HCT116 (cell line): Measurements from ENCODE around the gene P2RY4. TPM values are rescaled to one million over a fixed set of nuclear protein-coding genes. Genes with fewer than 3 reads are reported as not detected.

Source experiments
- ATAC-seq: fragments of 200-7000 bp; cut with Tn5 transposase; 2 replicates; pipeline ENCODE4 v1.9.1; 2020; ENCODE audit warnings: mild to moderate bottlenecking, moderate library complexity
- BruUV-seq: library from RNA; stranded (reverse); fragments of 400-500 nt; replicated peaks from 2 replicates; lab custom pipeline; 2021; lab: Mats Ljungman, UMichigan
- CTCF ChIA-PET: fragments of 300-600 bp; sonication (Branson Sonifier 250); formaldehyde crosslinking; loops from one replicate; lab custom pipeline; 2021; ENCODE audit warnings: antibody characterized with exemption; lab: Charles Lee
- POLR2A ChIA-PET: fragments of 300-600, 350-600 bp; sonication (Branson Sonifier 250); formaldehyde crosslinking; loops from one replicate; lab custom pipeline; 2021; ENCODE audit warnings: antibody characterized with exemption; lab: Charles Lee
- RAD21 ChIA-PET, 2 experiments: fragments of 300-600 bp; sonication (Branson Sonifier 250); formaldehyde crosslinking; loops; one replicate each; lab custom pipeline; 2023; ENCODE audit warnings: low total read pairs in 2 of 2; ENCODE audit not compliant: uncharacterized antibody in 2 of 2, unreplicated experiment in 2 of 2, low non-redundant PET in 1 of 2; lab: Charles Lee
- DNase-seq: peaks from one replicate; pipeline ENCODE4 v3.0.0-alpha.2; 2010; ENCODE audit warnings: low read depth, low spot score
- H2AFZ ChIP-seq: fragments of 200-600 bp; shearing (Covaris generic), sonication (generic); 2 replicates; pipeline ENCODE4 v1.6.1; 2017; ENCODE audit warnings: low read depth, mixed run types, mixed read lengths, antibody characterized with exemption, low read length; ENCODE audit not compliant: poor library complexity, severe bottlenecking
- H3K27ac ChIP-seq: 2 replicates; pipeline ENCODE4 v1.5.1; 2012; ENCODE audit warnings: low read depth, low read length
- H3K27me3 ChIP-seq: fragments of 200-600 bp; sonication (generic); 2 replicates; pipeline ENCODE4 v1.6.1; 2016; ENCODE audit warnings: mixed run types, low read length, mixed read lengths; ENCODE audit not compliant: insufficient read depth
- H3K36me3 ChIP-seq, 2 experiments: fragments of 200-500 bp in 1 of 2; fragments of 200-600 bp in 1 of 2; sonication (Bioruptor generic) in 1 of 2; sonication (generic) in 1 of 2; 2 replicates each; pipeline versions ENCODE4 v1.5.1 to v1.6.1; 2014 to 2016; ENCODE audit warnings: low read length in 2 of 2, inconsistent platforms in 1 of 2, mixed read lengths in 1 of 2, mixed run types in 1 of 2; ENCODE audit not compliant: insufficient read depth in 2 of 2, control insufficient read depth in 1 of 2
- H3K4me1 ChIP-seq, 2 experiments: fragments of 200-600 bp in 1 of 2; sonication (generic) in 1 of 2; 2 replicates each; pipeline versions ENCODE4 v1.5.1 to v1.6.1; 2012 to 2017; ENCODE audit warnings: low read length in 2 of 2, inconsistent platforms in 1 of 2, mild to moderate bottlenecking in 1 of 2, mixed read lengths in 1 of 2, mixed run types in 1 of 2, moderate library complexity in 1 of 2; ENCODE audit not compliant: insufficient read depth in 2 of 2, control insufficient read depth in 1 of 2
- H3K4me2 ChIP-seq: fragments of 200-600 bp; sonication (generic); 2 replicates; pipeline ENCODE4 v1.6.1; 2017; ENCODE audit warnings: mixed run types, low read length, mixed read lengths
- H3K4me3 ChIP-seq, 2 experiments: fragments of 200-600 bp in 1 of 2; sonication (generic) in 1 of 2; replicated peaks in 1 of 2; 2 replicates each; pipeline ENCODE4 v1.5.1; 2011 to 2016; ENCODE audit warnings: low read length in 2 of 2, control low read depth in 1 of 2, low read depth in 1 of 2, mild to moderate bottlenecking in 1 of 2, mixed read lengths in 1 of 2, mixed run types in 1 of 2
- H3K79me2 ChIP-seq: fragments of 200-600 bp; sonication (generic); 2 replicates; pipeline ENCODE4 v1.6.1; 2017; ENCODE audit warnings: mild to moderate bottlenecking, mixed run types, low read length, moderate library complexity, mixed read lengths; ENCODE audit not compliant: insufficient read depth
- H3K9ac ChIP-seq: fragments of 200-600 bp; sonication (generic); 2 replicates; pipeline ENCODE4 v1.6.1; 2016; ENCODE audit warnings: low read length, mixed read lengths
- H3K9me2 ChIP-seq: fragments of 200-600 bp; sonication (generic), shearing (Covaris generic); 2 replicates; pipeline ENCODE4 v1.6.1; 2017; ENCODE audit warnings: mixed run types, mild to moderate bottlenecking, moderate library complexity; ENCODE audit not compliant: insufficient read depth
- H3K9me3 ChIP-seq, 2 experiments: fragments of 200-500 bp in 1 of 2; fragments of 200-600 bp in 1 of 2; sonication (Bioruptor generic) in 1 of 2; sonication (generic) in 1 of 2; 2 replicates each; pipeline ENCODE4 v1.6.1; 2014 to 2017; ENCODE audit warnings: low read length in 2 of 2, mixed read lengths in 2 of 2, inconsistent platforms in 1 of 2, low read depth in 1 of 2, mild to moderate bottlenecking in 1 of 2, mixed run types in 1 of 2, moderate library complexity in 1 of 2; ENCODE audit not compliant: control insufficient read depth in 1 of 2, insufficient read depth in 1 of 2
- H4K20me1 ChIP-seq: fragments of 200-600 bp; sonication (generic), shearing (Covaris generic); 2 replicates; pipeline ENCODE4 v1.6.1; 2017; ENCODE audit warnings: mixed run types, mild to moderate bottlenecking, moderate library complexity; ENCODE audit not compliant: insufficient read depth
- EGR1 ChIP-seq: IDR thresholded peaks from 2 replicates; pipeline ENCODE4 v1.6.1; 2012; ENCODE audit warnings: low read depth
- ELF1 ChIP-seq: IDR thresholded peaks from 2 replicates; pipeline ENCODE4 v1.6.1; 2012; ENCODE audit warnings: low read depth, borderline replicate concordance
- FOSL1 ChIP-seq: IDR thresholded peaks from 2 replicates; pipeline ENCODE4 v1.6.1; 2012; ENCODE audit warnings: low read depth
- POLR2A ChIP-seq: IDR thresholded peaks from 2 replicates; pipeline ENCODE4 v1.7.0; 2011; ENCODE audit warnings: borderline replicate concordance; ENCODE audit not compliant: insufficient read depth, insufficient read length; ENCODE audit errors: extremely low read depth
- TCF7L2 ChIP-seq: IDR thresholded peaks from 2 replicates; pipeline ENCODE4 v1.7.0; 2011; ENCODE audit warnings: borderline replicate concordance, inconsistent platforms; ENCODE audit not compliant: insufficient read depth, insufficient read length; ENCODE audit errors: extremely low read depth
- YY1 ChIP-seq: IDR thresholded peaks from 2 replicates; pipeline ENCODE4 v1.6.1; 2011; ENCODE audit warnings: low read length, low read depth, moderate library complexity, mild to moderate bottlenecking; ENCODE audit not compliant: insufficient replicate concordance; ENCODE audit errors: extremely low read depth
- ZNF274 ChIP-seq: fragments of 200-500 bp; sonication (Bioruptor generic); IDR thresholded peaks from 2 replicates; pipeline ENCODE4 v1.6.1; 2014; ENCODE audit warnings: mild to moderate bottlenecking, low read depth, low read length, inconsistent platforms
- intact Hi-C: fragments of 100-400 bp; cut with micrococcal nuclease; formaldehyde crosslinking; loops from 2 replicates; pipeline ENCODE4 v1.10.0; 2022
- total RNA-seq: library from RNA; stranded (reverse); gene quantifications from one replicate; pipeline ENCODE4 v1.2.1, GENCODE V29; 2021; ENCODE audit not compliant: unreplicated experiment
- TF ChIP-seq, protein P1 (sequence below): IDR thresholded peaks from 2 replicates; pipeline ENCODE4 v1.6.1; 2012; ENCODE audit warnings: low read depth
- TF ChIP-seq, protein P2 (sequence below): IDR thresholded peaks from 2 replicates; pipeline ENCODE4 v1.6.1; 2012

The P2RY4 gene
- total RNA-seq, 1 experiment from 2014 or later: not detected

DNA sequence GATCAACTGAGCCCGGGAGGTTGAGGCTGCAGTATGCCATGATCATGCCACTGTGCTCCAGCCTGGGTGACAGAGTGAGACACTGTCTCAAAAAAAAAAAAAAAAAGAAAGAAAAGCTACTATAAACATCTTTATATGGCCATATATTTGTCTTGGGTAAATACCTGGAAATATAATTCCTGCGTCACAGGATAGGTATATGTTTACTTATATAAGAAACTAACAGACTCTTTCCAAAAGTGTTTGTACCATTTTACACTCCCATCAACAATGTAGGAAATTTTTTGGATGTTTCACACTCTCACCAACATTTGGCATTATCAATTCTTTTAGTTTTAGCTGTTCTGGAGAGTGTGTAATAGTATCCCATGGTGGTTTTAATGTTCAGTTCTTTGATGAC lies 12.8 kb downstream of the P2RY4 start:
- H3K79me2 ChIP-seq: no peaks in the 10 kb centered on the region
- ATAC-seq (no peak), DNase-seq (no peak)
- TF ChIP-seq ELF1: no peak
- TF ChIP-seq, protein P1, sequence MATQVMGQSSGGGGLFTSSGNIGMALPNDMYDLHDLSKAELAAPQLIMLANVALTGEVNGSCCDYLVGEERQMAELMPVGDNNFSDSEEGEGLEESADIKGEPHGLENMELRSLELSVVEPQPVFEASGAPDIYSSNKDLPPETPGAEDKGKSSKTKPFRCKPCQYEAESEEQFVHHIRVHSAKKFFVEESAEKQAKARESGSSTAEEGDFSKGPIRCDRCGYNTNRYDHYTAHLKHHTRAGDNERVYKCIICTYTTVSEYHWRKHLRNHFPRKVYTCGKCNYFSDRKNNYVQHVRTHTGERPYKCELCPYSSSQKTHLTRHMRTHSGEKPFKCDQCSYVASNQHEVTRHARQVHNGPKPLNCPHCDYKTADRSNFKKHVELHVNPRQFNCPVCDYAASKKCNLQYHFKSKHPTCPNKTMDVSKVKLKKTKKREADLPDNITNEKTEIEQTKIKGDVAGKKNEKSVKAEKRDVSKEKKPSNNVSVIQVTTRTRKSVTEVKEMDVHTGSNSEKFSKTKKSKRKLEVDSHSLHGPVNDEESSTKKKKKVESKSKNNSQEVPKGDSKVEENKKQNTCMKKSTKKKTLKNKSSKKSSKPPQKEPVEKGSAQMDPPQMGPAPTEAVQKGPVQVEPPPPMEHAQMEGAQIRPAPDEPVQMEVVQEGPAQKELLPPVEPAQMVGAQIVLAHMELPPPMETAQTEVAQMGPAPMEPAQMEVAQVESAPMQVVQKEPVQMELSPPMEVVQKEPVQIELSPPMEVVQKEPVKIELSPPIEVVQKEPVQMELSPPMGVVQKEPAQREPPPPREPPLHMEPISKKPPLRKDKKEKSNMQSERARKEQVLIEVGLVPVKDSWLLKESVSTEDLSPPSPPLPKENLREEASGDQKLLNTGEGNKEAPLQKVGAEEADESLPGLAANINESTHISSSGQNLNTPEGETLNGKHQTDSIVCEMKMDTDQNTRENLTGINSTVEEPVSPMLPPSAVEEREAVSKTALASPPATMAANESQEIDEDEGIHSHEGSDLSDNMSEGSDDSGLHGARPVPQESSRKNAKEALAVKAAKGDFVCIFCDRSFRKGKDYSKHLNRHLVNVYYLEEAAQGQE: no peak
- no peak for TF ChIP-seq ZNF274
- no peak for TF ChIP-seq EGR1
- no peak for TF ChIP-seq FOSL1
- TF ChIP-seq YY1: no peak
- TF ChIP-seq POLR2A: no peak
- TF ChIP-seq, protein P2, sequence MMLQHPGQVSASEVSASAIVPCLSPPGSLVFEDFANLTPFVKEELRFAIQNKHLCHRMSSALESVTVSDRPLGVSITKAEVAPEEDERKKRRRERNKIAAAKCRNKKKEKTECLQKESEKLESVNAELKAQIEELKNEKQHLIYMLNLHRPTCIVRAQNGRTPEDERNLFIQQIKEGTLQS: no peak
- no peak for TF ChIP-seq TCF7L2
- H3K27ac ChIP-seq: no peak overlapping the region
- no peaks in the 10 kb centered on the region for H3K9me3 ChIP-seq
- no peaks in the 10 kb centered on the region for H3K36me3 ChIP-seq
- H3K4me2 ChIP-seq: no peak overlapping the region
- ChIA-PET CTCF (no interaction called here), POLR2A (no interaction called here), RAD21 (no interaction called here)
- no TSS peak for BruUV-seq
- no peak overlapping the region for H3K4me3 ChIP-seq
- H3K9ac ChIP-seq: no peak overlapping the region
- H2AFZ ChIP-seq: no peak overlapping the region
- intact Hi-C loops: no loop called here
- H4K20me1 ChIP-seq: no peaks in the 10 kb centered on the region
- no peaks in the 10 kb centered on the region for H3K27me3 ChIP-seq
- H3K9me2 ChIP-seq: no peaks in the 10 kb centered on the region
- H3K4me1 ChIP-seq: peaks cover 0 to 12% of the 10 kb centered on the region in 2 experiments; a peak in 1 of 4 replicates
